Measurements from ENCODE around the gene ARMC5.

DNA sequence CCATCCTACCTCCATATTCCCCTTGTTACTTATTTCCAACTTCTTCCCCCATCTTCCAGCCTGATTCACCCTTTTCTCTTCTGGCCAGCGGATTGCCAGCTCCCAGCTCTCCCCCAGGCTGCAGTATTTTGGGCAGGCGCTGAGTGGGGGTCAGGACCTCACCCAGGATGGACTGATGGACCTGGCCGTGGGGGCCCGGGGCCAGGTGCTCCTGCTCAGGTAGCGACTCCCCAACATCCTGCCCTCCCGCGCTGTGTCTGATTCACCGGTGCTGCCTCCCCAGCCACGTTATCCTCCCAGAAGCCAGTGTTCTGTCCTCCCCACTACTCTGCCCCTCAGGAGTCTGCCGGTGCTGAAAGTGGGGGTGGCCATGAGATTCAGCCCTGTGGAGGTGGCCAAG is 46.6 kb upstream of the ARMC5 start:
- TF ChIP-seq, protein P1, sequence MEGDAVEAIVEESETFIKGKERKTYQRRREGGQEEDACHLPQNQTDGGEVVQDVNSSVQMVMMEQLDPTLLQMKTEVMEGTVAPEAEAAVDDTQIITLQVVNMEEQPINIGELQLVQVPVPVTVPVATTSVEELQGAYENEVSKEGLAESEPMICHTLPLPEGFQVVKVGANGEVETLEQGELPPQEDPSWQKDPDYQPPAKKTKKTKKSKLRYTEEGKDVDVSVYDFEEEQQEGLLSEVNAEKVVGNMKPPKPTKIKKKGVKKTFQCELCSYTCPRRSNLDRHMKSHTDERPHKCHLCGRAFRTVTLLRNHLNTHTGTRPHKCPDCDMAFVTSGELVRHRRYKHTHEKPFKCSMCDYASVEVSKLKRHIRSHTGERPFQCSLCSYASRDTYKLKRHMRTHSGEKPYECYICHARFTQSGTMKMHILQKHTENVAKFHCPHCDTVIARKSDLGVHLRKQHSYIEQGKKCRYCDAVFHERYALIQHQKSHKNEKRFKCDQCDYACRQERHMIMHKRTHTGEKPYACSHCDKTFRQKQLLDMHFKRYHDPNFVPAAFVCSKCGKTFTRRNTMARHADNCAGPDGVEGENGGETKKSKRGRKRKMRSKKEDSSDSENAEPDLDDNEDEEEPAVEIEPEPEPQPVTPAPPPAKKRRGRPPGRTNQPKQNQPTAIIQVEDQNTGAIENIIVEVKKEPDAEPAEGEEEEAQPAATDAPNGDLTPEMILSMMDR (IDR thresholded peaks at IDR 0.05), result no peak
- no peak for TF ChIP-seq POLR2A (IDR thresholded peaks at IDR 0.05)

Data from body of pancreas (tissue), 4 donors.